GM23338 (cell line): ENCODE results near the gene GP2. TPM values are rescaled to one million over a fixed set of nuclear protein-coding genes. Genes with fewer than 3 reads are reported as not detected.

Experiments
- ATAC-seq: fragments of 200-7000 bp; cut with Tn5 transposase; 3 replicates; pipeline ENCODE4 v1.9.1; 2020
- DNase-seq: peaks from one replicate; pipeline ENCODE4 v3.0.0-alpha.2; 2015; ENCODE audit warnings: low spot score
- H2AFZ ChIP-seq: fragments of 200-600 bp; sonication (generic); 2 replicates; pipeline ENCODE4 v1.8.0; 2016; ENCODE audit warnings: antibody characterized with exemption, mild to moderate bottlenecking, moderate library complexity
- H3F3A ChIP-seq: fragments of 200-600 bp; sonication (generic); replicated peaks from 2 replicates; pipeline ENCODE4 v1.8.0; 2017; ENCODE audit warnings: antibody characterized with exemption, mixed run types, low read depth
- H3K27ac ChIP-seq: fragments of 200-600 bp; sonication (generic); 2 replicates; pipeline ENCODE4 v1.6.1; 2016; ENCODE audit warnings: low read depth
- H3K27me3 ChIP-seq: fragments of 200-600 bp; sonication (generic); 2 replicates; pipeline ENCODE4 v1.8.0; 2016; ENCODE audit warnings: mild to moderate bottlenecking, mixed run types, moderate library complexity; ENCODE audit not compliant: insufficient read depth
- H3K36me3 ChIP-seq: fragments of 200-600 bp; sonication (generic); 2 replicates; pipeline ENCODE4 v1.8.0; 2016; ENCODE audit warnings: mild to moderate bottlenecking; ENCODE audit not compliant: insufficient read depth
- H3K4me1 ChIP-seq: fragments of 200-600 bp; sonication (generic); 2 replicates; pipeline ENCODE4 v1.8.0; 2016; ENCODE audit warnings: mild to moderate bottlenecking, moderate library complexity; ENCODE audit not compliant: insufficient read depth
- H3K4me2 ChIP-seq: fragments of 200-600 bp; sonication (generic); 2 replicates; pipeline ENCODE4 v1.7.1; 2017; ENCODE audit warnings: mixed run types
- H3K4me3 ChIP-seq: fragments of 200-600 bp; sonication (generic); 2 replicates; pipeline ENCODE4 v1.6.1; 2016; ENCODE audit warnings: mixed run types
- H3K79me2 ChIP-seq: fragments of 200-600 bp; sonication (generic); replicated peaks from 2 replicates; pipeline ENCODE4 v1.8.0; 2017; ENCODE audit warnings: mild to moderate bottlenecking; ENCODE audit not compliant: insufficient read depth
- H3K9me2 ChIP-seq: fragments of 200-600 bp; sonication (generic); 2 replicates; pipeline ENCODE4 v1.8.0; 2017; ENCODE audit not compliant: insufficient read depth
- H4K20me1 ChIP-seq: fragments of 200-600 bp; sonication (generic); replicated peaks from 2 replicates; pipeline ENCODE4 v1.8.0; 2017; ENCODE audit warnings: mild to moderate bottlenecking; ENCODE audit not compliant: insufficient read depth
- H3K27ac Mint-ChIP-seq: 2 replicates; pipeline ENCODE4 v1.8.0; 2020; ENCODE audit warnings: inconsistent platforms, mild to moderate bottlenecking, moderate library complexity, mixed read lengths
- H3K27me3 Mint-ChIP-seq: 3 replicates; pipeline ENCODE4 v1.8.0; 2022; ENCODE audit warnings: low read depth, mild to moderate bottlenecking, moderate library complexity, mixed read lengths, inconsistent platforms; ENCODE audit not compliant: insufficient read depth, poor library complexity
- H3K36me3 Mint-ChIP-seq: 3 replicates; pipeline ENCODE4 v1.8.0; 2021; ENCODE audit warnings: low read depth, mild to moderate bottlenecking, inconsistent platforms, moderate library complexity, mixed read lengths
- H3K4me1 Mint-ChIP-seq: 3 replicates; pipeline ENCODE4 v1.8.0; 2020; ENCODE audit warnings: mild to moderate bottlenecking, inconsistent platforms, mixed read lengths
- H3K4me3 Mint-ChIP-seq: 3 replicates; pipeline ENCODE4 v1.8.0; 2021; ENCODE audit warnings: moderate library complexity, mild to moderate bottlenecking, inconsistent platforms, mixed read lengths
- H3K9me3 Mint-ChIP-seq: 3 replicates; pipeline ENCODE4 v1.8.0; 2020; ENCODE audit warnings: moderate library complexity, mild to moderate bottlenecking, inconsistent platforms, mixed read lengths
- CTCF ChIP-seq, 2 experiments: fragments of 200-600 bp in 1 of 2; sonication (generic) in 1 of 2; conservative IDR thresholded peaks; 2 replicates each; pipeline versions ENCODE4 v1.5.1 to v1.6.1; 2016 to 2017; ENCODE audit warnings: antibody characterized with exemption in 2 of 2, low read depth in 2 of 2, mild to moderate bottlenecking in 2 of 2, moderate library complexity in 1 of 2
- EZH2 ChIP-seq: fragments of 200-600 bp; sonication (generic); IDR thresholded peaks from one replicate; pipeline ENCODE4 v1.8.0; 2017; ENCODE audit warnings: antibody characterized with exemption, mild to moderate bottlenecking, low read depth; ENCODE audit not compliant: unreplicated experiment
- REST ChIP-seq: IDR thresholded peaks from one replicate; pipeline ENCODE4 v1.6.1; 2018; ENCODE audit warnings: antibody characterized with exemption; ENCODE audit not compliant: unreplicated experiment
- ZNF114 ChIP-seq: fragments of 250-450 bp; sonication (Bioruptor Pico); IDR thresholded peaks from 2 replicates; pipeline ENCODE4 v1.5.0; 2020; ENCODE audit warnings: mild to moderate bottlenecking, moderate library complexity
- ZNF462 ChIP-seq: fragments of 250-450 bp; sonication (Bioruptor Pico); IDR thresholded peaks from 2 replicates; pipeline ENCODE4 v1.5.0; 2020; ENCODE audit warnings: mild to moderate bottlenecking, moderate library complexity
- polyA plus RNA-seq: library from polyadenylated mRNA; unstranded; fragments of >200 nt; fragmentation: Nextera tagmentation; extraction: Ambion mirVana; gene quantifications from 2 replicates; pipeline ENCODE4 v1.2.1, GENCODE V29; 2016
- total RNA-seq: library from RNA; depleted of rRNA; stranded (reverse); fragments of >200 nt; shearing (Covaris generic); gene quantifications from 2 replicates; pipeline ENCODE4 v1.2.3, GENCODE V29; 2014

Gene GP2
- total and polyA plus RNA-seq, 2 experiments from 2014 or later: not detected

GRCh38 chr16:20320178-20320577 is 7.1 kb downstream of the GP2 start (continued):
- TF ChIP-seq ZNF462: no peak

GRCh38 chr16:20319406-20319805 is 7.9 kb downstream of the GP2 start:
- DNase-seq (no peak), ATAC-seq (no peak)
- 0 out of 3 replicates have a peak, but pooled peaks cover 2% of the 10 kb centered on the region for H3K4me1 Mint-ChIP-seq
- H3K36me3 ChIP-seq: no peaks in the 10 kb centered on the region
- H4K20me1 ChIP-seq: no peaks in the 10 kb centered on the region
- H3K4me3 ChIP-seq: no peak overlapping the region
- no peaks in the 10 kb centered on the region for H3K27me3 ChIP-seq
- H3K27me3 Mint-ChIP-seq: no peaks in the 10 kb centered on the region
- H3K9me2 ChIP-seq: peaks cover 3% of the 10 kb centered on the region
- H3K27ac ChIP-seq: no peak overlapping the region
- H3F3A ChIP-seq: no peaks in the 10 kb centered on the region
- no peak overlapping the region for H3K27ac Mint-ChIP-seq
- no peak overlapping the region for H3K4me3 Mint-ChIP-seq
- H3K79me2 ChIP-seq: no peaks in the 10 kb centered on the region
- no peaks in the 10 kb centered on the region for H3K9me3 Mint-ChIP-seq
- H3K4me2 ChIP-seq: no peak overlapping the region
- H3K4me1 ChIP-seq: no peaks in the 10 kb centered on the region
- H2AFZ ChIP-seq: no peak overlapping the region
- H3K36me3 Mint-ChIP-seq: no peaks in the 10 kb centered on the region
- TF ChIP-seq EZH2 (no peak), REST (no peak), CTCF (conservative IDR thresholded peaks at IDR 0.05; ENCODE audit: low read depth in 2 of 2) (no peak), ZNF114 (no peak)
